Testis (tissue), 2 donors: ENCODE data around the gene PEA15.

Source experiments
- POLR2A ChIP-seq: fragments of 450-650 bp; IDR thresholded peaks from one replicate; pipeline ENCODE4 v1.6.1; 2017; ENCODE audit warnings: antibody characterized with exemption, mild to moderate bottlenecking, moderate library complexity
- TF ChIP-seq, protein P1 (sequence below), 3 experiments: fragments of 450-650 bp in 2 of 3; fragments of 200-600 bp in 1 of 3; sonication (generic) in 1 of 3; IDR thresholded peaks; one replicate each; pipeline ENCODE4 v1.5.1; 2016 to 2019; ENCODE audit warnings: antibody characterized with exemption in 3 of 3, mild to moderate bottlenecking in 2 of 3, moderate library complexity in 1 of 3

DNA sequence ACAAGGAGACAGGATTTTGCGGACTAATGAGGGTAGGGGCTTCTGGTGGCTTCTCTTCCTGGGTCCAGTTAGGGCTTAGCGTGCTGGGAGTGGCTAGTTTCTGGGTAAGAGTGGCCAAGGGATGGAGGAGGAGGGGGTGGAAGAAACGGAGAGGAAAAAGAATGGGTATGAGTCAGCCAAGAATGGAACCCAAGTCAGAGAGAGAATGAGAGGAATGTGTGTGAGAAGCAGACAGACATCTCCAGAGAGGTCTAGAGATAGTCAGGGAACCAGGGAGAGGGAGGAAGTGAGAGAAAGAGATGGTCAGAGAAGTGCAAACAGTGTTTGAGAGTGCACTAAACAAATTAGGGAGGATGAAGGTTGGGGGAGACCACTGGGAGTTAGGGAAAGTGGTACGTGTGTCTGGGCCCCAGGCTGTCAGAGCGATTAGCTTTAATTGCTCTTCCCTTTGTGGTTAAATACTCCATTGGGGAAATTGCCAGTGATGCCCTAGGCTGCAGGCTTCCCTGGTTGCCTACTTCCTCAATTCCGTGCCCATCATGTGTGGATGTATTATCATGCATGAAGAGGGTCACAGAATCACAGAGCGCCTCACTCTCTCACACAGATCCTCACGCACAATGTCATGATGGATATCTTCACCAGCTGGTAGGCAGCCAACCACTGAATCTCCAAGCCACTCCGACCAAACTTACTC is 1.4 kb downstream of the PEA15 start:
- TF ChIP-seq, protein P1, sequence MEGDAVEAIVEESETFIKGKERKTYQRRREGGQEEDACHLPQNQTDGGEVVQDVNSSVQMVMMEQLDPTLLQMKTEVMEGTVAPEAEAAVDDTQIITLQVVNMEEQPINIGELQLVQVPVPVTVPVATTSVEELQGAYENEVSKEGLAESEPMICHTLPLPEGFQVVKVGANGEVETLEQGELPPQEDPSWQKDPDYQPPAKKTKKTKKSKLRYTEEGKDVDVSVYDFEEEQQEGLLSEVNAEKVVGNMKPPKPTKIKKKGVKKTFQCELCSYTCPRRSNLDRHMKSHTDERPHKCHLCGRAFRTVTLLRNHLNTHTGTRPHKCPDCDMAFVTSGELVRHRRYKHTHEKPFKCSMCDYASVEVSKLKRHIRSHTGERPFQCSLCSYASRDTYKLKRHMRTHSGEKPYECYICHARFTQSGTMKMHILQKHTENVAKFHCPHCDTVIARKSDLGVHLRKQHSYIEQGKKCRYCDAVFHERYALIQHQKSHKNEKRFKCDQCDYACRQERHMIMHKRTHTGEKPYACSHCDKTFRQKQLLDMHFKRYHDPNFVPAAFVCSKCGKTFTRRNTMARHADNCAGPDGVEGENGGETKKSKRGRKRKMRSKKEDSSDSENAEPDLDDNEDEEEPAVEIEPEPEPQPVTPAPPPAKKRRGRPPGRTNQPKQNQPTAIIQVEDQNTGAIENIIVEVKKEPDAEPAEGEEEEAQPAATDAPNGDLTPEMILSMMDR (IDR thresholded peaks at IDR 0.05) = no peak
- TF ChIP-seq POLR2A = no peak
